HuH-7.5 (cell line): ENCODE data around the gene FOXQ1.

ENCODE experiments used
- DNase-seq: peaks from one replicate; pipeline ENCODE4 v3.0.0; 2011; ENCODE audit warnings: low spot score

The FOXQ1 gene

GRCh38 chr6:1311400-1312202, at the start of gene FOXQ1:
TSS of gene FOXQ1 (plus strand) at chr6:1312098. CDS start at chr6:1312705, 607 bp downstream.
- peak; percentile 68 for DNase-seq

- DNase-seq, result no peak
Observed at GRCh38 chr6:1262704-1263038, 49.2 kb upstream of the FOXQ1 start.

DNA sequence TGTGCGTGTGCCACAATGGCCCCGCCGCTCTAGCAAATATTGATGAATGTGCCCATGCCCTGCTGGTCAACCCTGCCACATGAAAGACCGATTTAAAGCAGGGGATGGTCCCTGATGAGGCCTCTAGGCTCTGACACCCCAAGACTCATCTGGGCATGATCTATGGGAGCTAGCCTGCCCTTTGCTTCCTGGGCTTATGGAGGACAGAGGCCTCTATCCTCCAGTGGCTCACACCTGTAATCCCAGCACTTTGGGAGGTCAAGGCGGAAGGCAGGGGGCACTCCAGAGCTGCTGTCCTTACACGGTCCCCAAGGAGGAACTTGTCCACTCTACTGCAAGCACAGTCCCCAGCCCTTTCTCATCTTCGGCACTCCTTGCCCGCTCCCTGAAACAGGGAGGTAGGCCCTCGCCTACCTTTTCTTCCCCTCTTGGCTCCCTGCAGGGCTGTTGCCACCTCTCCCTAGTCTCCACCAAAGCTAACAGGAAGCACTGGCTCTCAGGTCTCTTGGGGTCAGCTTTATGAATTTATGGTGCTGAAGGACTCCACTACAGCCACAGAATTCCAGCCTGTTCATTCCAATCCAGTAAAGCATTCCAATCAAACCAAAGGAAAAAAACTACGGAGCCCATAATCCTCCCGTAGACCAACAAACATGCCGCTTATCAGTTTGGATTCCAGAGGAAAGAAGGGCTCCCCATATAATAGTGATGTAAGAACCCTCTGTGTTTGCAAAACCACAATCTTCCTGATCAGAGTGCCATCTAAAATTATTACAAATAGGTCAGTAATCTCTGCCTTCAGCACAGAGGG, 48.7 kb upstream of the FOXQ1 start:
- DNase-seq, result peak; percentile 29

- no peak for DNase-seq
Observed at GRCh38 chr6:1263850-1264377, 48.0 kb upstream of the FOXQ1 start.

DNA sequence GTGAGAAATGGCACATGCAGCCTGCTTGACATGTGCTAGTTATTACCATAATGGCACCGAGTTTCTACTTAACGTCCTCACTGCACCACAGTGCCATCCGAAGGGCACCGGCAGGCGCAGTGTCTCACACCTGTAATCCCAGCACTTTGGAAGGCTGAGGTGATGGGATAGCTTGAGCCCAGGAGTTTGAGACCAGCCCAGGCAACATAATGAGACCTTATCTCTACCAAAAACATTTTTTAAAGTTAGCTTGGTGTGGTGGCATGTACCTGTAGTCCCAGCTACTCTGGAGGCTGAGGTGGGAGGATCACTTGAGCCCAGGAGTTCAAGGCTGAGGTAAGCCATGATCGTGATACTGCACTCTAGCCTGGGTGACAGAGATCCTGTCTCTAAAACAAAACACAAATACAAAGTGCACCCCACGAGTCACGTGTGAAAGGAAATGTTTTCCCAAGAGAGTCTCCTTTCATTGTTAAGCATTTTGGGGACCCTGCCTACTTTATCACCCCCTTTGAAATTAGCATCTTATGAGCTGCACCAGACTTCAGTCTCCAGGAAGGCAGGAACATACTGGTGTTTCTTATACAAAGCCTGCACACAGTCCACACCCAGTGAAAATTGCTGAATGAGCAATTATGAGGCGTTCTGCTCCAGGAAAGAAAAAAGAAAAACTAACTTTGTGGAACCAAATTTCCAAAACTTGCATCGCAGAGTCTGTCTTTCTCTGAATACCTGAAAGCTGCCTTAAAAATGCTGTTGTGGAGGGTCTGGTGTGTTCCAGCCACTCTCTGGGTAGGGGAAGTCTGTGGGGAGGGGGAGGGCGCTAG, 47.1 kb upstream of the FOXQ1 start:
- no peak for DNase-seq

DNA sequence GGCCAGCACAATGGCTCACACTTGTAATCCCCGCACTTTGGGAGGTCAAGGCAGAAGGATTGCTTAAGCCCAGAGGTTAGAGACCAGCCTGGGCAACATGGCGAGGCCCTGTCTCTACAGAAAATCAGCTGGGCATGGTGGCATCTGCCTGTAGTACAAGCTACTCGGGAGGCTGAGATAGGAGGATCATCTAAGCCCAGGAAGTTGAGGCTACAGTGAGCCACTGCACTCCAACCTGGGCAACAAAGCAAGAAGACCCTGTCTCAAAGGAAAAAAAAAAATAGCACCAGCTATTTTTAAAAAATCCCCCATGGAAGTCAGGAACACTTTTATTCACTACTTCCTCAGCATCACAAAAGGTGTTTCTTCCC, 45.2 kb upstream of the FOXQ1 start:
- DNase-seq, result no peak

DNA sequence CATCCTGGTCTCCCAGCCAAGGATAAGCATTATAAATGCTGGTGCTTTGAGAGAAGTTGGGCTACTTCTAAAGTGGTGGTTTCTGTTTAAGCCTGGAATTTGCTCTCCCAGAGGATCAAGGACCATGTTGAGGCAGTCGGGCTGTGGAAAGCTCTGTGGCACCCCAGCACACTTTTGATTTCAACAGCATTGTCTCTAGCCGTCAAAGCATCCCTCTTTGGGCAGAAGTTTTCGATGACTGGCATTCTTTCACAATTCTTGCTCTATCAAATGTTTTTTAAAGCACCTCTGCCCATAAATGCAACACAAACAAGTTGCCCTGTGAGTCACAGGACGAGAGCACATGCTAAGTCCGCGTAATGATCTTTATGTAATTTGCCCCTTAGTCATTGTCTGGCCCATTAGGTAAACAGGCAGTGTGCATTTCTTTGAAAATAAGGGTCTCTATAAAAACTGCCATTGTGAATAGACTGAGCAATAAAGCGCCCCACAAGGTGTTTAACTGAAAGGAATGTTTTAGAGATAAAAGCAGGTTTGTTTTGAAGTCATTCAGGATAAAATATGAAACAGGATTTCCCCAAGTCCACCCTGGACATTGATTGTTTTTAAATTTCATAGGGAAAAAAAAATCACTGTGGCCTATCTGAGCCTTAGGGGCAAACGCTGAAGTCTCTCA, 44.7 kb upstream of the FOXQ1 start:
- no peak for DNase-seq

GRCh38 chr6:1267790-1268762, 43.8 kb upstream of the FOXQ1 start:
- peak; percentile 47 for DNase-seq

DNA sequence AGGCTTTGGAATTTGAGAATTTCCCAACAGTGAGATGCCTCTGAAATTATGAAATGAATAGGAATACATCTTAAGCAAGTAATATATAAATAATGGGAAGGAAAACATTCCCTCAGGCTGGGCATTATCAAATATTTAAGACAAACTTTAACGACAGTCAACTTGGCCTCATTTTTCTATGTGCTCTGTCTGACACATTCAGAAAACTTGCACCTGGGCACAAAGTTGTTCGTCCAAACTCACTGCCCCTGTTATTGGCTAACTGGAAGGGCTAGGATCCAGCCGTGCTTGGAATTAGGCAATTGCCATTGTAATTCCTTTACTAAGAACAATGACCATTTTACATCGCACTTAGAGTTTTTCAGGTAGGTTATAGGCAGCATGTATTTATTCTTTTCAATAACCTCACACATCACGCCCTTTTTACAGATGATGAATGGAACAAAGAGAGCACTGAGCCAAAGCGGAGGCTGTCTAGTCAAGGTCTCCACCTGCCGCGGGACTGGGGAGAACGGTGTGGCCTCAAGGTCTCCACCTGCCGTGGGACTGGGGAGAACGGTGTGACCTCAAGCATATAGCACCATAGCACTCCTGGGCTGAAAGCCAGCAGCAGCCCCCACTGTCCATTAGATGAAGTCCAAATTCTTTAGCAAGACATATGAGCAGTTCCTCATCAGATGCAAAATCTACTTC, 40.7 kb upstream of the FOXQ1 start:
- no peak for DNase-seq

- no peak for DNase-seq
Observed at GRCh38 chr6:1278061-1278720, 33.7 kb upstream of the FOXQ1 start.

DNA sequence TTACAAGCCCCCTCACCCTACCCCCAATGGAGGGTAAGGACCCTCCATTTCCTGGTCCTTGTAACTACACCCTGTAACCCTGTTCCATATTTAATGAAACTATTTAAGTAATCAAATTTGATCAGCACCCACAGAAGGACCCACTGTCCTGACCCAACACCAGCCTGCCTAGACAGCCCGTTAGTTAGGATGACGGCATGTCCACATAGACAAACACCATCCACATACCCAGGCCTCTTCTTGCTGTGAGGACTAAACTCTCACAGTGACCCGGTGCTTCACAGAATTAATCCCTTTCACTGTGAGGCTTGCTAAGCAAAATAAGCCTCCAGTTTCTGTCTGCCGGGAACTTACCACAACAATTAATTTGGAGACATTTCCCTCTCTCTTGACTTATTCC, 32.8 kb upstream of the FOXQ1 start:
- no peak for DNase-seq

- DNase-seq, result no peak
Observed at GRCh38 chr6:1280666-1281300, 31.1 kb upstream of the FOXQ1 start.

- no peak for DNase-seq
Observed at GRCh38 chr6:1281746-1282145, 30.2 kb upstream of the FOXQ1 start.

- no peak for DNase-seq
Observed at GRCh38 chr6:1283501-1283900, 28.4 kb upstream of the FOXQ1 start.

- no peak for DNase-seq
Observed at GRCh38 chr6:1285556-1285955, 26.3 kb upstream of the FOXQ1 start.

GRCh38 chr6:1285956-1286355, 25.9 kb upstream of the FOXQ1 start:
- no peak for DNase-seq

GRCh38 chr6:1287103-1287591, 24.8 kb upstream of the FOXQ1 start:
- DNase-seq, result no peak

GRCh38 chr6:1290086-1290485, 21.8 kb upstream of the FOXQ1 start:
- DNase-seq, result no peak

- no peak for DNase-seq
Observed at GRCh38 chr6:1290805-1291204, 21.1 kb upstream of the FOXQ1 start.
